ENCODE measurements around the gene HOXD3.

GRCh38 chr2:176128172-176128981 is 28.7 kb upstream of the HOXD3 start:
- TF ChIP-seq CEBPB (IDR thresholded peaks at IDR 0.05) (no peak), CREB1 (IDR thresholded peaks at IDR 0.05; ENCODE audit: low read depth) (no peak), USF1 (IDR thresholded peaks at IDR 0.05) (no peak), MAX (IDR thresholded peaks at IDR 0.05) (no peak), RAD21 (IDR thresholded peaks at IDR 0.05; ENCODE audit: low read depth) (no peak)
